Inflammatory macrophage treated with lipopolysaccharide for 1 hour (primary cell): Measurements from ENCODE around the gene JMJD7.
A peak's percentile ranks its signal among the peaks of the same experiment; 100 is the strongest.

Source experiments
- DNase-seq, 2 donors: peaks; one replicate each; pipeline ENCODE4 v3.0.0-alpha.2; 2020 to 2022

Gene JMJD7

DNA sequence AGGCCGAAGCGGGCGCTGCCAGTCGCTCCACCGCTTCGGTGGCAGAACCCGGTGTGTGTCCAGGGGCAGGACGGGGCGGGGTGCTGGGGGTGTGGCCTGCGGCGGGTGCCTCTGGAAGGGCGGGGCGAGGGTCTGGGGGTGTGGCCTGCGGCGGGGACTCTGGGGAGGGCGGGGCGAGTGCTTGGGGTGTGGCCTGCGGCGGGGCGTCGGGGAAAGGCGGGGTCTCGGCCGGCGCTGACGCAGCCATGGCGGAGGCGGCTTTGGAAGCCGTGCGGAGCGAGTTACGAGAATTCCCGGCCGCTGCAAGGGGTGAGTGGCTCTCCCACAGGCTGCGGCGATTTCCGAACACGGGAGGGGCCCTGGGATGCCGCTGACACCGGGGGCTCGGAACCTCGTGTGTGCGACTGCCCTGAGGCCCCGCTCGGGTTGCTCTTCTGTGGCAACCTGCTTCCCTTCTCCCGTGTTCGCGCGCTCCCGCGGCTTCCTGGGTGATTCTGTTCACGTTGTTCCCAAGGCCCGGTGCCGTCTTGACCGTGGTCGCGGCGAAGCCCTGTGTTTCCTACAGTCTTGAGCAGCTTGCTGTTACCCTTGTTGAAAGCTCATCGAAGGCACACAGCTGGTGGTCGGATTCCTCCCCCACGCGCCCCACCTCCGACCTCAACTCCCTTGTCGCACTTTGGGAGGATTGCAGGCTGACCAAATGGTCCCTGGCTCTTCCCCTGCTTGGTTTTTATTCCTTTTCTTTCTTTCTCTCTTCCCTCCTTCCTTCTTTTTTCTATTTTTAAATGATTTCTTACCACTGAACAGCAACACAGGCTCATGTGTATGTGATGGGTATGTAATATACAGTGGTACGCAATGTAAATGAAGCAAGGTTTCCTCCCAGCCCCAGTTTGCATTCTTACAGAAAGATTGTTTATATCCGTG, at the start of gene JMJD7:
Gene JMJD7, plus strand, starts transcription at position 213 of the 927 bp plus-strand sequence. Its CDS starts 33 bp downstream, at position 246.
- DNase-seq, result peak; percentile 86 to 98

DNA sequence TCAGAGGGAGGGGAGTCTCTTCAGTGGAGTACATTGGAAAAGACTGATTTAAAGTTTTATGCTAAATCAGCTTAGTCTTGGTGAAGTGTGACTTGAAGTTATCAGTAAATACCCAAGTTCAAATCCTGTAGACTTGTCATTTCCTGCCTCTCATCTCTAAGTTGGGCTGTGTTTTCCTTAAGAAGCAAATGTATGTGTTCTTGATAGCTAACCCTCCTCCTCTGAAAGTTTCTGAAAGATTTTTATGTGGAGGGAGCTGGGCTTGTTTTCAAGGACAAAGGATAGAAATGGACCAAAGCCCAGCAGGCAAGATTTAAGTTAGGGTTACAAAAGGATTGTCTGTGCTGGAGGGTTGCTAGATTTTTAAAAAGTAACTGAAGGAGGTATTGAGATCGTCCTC, 49.4 kb upstream of the JMJD7 start:
- no peak for DNase-seq

DNA sequence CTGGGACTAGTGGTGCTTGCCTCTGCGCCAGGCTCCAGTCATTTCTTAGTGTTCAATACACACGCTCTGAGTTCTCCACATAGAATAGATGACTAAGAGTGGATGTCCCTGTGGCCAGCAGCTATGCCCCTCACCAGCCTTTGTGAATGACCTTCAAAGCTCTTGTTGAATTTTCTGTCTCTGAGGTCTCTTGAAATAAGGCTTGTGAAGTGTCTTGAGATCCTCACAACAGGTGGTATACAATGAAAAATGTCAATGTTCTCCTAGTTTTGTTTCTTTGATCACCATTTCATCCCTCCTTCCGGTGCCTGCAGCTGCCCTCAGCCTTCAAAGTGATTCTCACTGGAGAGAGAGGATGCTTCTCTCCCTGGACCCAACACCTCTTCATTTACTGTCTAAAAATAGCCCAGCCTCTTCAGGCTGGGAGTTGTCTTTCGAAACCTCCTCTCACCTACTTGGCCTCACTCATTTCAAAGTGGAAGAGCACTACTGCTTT, 48.2 kb upstream of the JMJD7 start:
- DNase-seq, result no peak

DNA sequence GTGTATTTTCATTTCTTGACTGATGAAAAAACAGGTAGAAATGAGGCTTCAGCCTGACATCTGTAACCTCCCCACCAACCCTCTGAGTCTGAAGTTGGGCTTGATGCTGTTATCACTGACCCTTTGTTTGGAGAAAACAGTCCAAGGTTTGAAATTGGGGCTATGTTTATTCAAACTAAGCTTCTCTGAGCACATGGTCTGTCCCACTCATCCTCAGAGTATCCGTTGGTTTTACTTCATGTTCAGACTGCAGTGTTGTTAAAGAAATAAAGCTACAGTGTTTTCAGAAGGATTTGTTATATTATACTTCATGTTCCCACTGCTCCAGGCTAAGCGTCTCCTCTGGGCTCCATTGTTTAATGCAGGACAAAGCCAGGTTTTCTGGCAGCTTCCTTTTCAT, 47.6 kb upstream of the JMJD7 start:
- no peak for DNase-seq

DNA sequence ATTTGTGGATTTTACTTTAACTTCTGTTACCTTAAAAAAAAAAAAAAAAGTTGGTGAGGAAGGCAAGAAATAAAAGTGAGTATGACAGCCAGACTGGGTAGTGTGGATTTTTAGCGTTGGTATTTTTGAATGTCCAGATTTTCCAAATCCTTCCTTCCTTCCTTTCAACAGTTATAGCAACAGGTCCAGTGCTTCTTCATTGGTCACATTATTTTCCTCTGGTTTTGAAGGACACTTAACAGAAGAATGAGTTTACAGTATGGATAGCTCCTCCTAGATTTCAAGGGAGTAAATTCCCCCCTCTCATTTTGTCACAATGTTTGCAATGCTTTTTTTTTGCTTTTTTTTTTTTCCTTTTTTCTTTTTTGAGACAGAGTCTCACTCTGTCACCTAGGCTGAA, 47.2 kb upstream of the JMJD7 start:
- DNase-seq, result no peak

DNA sequence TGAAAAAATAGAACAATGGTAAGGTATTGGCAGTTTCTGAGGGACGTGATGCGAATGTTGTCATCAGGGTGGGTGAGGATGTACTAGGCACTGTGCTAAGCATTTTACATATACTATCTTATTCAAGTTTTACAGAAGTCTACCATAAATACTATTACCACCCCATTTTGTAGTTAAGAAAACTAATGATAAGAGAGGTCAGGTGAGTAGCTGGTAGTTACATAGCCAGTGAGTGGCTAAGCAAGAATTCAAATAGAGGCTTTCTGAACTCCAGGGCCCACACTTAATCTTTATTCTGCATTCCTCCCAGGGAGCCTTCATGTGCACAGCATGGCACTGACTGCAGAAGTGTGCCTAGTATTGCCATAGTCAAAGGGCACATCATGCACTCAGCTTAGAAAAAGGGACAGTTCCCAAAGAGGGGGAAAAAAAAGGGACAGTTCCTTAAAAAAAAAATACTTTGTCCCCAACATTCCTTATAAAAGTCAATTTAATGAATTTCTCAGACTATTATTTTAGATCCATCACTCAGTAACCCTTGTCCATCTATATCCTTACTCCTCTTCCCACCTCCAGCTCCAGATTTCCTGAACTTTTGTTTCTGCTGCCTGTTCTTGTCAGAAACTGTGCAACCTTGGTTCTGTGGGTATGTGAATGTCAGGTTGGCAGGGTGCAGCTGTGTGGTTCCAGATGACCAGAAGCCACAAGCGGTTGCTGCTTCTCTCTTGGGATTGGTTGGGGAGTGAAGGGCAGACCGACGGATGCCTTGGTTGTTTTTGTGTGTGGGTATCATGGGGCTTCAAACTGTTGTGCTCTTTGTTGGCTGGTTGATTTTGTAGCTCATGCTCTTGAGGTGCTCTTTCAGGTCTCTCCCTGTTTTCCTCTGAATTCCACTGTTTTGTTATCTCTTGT, 45.3 kb upstream of the JMJD7 start:
- DNase-seq, result no peak

DNA sequence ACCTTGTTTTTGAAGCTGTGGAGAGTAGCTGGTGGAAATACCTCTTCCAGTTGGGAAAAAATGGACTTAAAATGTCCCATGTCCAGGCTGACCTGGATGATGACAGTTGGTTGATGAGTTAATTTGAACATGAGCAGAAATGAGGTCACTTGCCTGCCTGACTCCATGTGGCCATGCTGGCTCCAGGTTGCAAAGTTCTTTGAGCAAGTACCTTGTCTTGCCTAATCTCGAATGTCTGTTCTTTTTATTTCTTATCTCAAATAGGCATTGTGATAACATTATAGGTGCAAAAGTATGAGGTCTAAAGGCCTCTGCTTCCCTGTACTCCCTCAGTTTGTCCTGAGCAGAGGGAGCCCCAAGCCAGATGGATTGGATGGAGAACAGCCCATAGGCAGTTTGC, 44.6 kb upstream of the JMJD7 start:
- no peak for DNase-seq

DNA sequence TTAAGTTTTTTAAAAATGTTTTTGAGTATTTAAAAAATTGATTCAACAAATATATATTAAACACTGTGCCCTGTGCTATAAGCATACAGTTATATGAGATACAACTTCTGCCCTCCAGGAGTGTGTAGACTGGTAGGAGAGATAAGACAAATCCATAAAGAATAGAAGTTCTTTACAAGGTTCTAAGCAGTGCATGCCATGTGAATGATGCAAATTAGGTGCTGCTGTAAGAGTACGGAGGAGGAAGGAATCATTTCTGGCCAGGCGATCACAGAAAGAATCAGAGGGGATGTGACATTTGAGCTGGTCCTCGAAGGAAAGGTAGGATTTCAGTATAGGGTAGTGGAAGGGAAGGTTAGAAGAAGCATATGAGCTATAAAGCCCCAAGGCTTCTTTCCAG, 39.6 kb upstream of the JMJD7 start:
- no peak for DNase-seq

DNA sequence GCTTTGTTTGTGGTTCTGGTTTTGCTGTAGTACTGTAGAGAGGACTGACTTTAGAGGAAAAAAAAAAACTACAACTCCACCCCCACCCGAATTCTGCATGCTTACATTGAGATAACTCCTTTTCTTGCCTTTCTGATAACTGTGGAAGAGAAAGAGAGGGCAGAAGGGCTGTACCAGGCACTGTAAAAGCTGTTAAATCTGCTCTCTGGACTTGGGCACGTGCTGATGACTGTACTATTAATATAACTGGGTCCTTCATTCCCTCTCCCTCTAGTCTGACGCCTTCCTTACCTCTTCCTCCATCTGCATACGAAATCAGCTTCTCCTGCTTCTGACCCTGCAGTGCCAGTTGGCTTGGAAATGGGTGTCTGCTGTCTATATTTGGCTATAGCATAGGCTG, 38.7 kb upstream of the JMJD7 start:
- no peak for DNase-seq

DNA sequence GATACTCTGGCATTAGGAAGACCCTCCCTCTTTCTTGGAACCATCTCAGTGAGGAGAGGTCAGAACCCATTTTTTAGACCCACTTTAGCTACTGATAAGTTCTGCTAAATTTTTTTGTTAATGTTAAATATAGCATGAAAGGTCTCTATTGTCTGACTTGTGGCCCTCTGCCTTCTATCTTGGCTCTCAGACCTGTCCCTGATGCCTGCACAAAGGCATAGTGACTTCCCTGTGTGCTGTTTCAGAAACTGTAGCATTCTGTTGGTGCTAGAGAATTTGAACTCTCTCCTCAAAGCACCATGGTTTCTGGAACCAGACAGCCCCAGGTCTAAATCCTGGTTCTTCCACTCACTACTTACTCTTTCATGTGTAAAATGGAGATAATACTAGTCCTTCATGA, 38.2 kb upstream of the JMJD7 start:
- no peak for DNase-seq

DNA sequence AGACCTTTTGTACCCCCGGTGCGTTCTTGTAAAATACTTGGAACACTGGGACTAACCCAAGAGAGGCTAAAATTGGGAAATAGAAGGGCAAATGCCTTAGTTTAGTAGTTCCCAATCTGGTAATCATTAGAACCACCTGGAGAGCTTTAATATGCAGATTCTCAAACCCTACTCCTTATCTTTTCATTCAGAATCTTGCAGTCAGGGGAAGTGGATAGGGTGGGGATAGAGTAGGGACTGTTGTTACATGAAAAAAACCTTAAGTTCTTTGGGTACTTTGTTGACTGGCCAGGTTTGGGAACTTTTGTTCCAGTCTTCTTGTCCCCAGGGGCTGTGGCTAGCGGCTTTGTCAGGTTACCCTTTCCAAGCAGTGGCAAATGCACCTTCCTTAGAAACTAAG, 37.7 kb upstream of the JMJD7 start:
- DNase-seq, result no peak

DNA sequence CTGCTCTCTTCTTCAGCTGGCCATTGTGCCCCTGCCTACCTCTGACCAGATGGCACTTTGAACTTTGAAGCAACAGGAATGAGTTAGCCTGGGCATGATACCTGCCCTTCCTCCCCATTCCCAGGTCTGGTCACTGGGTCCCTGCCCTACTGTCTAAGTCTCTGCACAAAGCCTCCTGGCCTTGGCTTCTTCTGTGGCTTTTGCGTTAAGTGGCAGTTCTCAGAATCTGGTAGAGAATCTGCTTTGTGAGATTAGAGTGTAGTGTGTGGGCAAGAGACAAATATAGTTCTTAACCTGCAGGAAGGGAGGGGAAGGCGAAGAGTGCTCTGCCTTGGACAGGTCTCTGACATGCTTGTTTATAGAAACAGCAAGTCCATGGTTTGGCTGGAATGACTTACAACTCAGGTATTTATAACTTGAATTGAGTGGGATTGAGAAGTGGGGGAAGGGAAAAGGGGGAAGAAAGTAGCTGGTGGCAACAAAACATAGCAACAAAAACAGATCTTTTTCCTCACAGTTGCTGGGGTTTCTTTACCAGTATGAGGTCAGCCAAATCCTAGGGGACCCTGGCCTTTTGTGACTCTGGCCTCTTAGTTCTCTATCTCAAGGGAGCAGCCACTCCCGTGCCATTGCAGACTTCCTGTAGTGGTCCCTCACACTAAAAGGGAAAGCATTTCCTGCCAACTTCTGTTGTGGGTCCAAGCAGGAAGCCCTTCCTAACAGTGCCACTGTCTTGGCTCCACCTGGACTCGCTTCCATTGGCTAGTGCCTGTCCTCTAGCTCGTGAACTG, 36.9 kb upstream of the JMJD7 start:
- DNase-seq, result peak in 1 of 2 donors; percentile 38

DNA sequence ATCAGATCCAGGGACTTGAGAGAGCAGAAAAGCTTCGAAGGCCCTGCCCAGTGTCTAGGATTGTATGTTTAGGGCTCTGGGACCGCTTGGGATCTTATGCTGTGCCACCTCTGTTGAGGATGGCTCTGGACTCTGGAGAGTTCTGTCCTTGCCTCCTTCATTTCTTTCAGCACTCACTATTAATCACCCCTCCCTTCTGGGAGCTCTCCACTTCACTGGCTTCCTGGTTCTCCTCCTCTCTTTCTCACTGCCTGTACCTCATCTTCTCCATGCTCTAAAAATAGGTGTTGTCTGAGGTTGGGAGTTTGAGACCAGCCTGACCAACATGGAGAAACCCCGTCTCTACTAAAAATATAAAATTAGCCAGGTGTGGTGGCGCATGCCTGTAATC, 36.4 kb upstream of the JMJD7 start:
- no peak for DNase-seq

DNA sequence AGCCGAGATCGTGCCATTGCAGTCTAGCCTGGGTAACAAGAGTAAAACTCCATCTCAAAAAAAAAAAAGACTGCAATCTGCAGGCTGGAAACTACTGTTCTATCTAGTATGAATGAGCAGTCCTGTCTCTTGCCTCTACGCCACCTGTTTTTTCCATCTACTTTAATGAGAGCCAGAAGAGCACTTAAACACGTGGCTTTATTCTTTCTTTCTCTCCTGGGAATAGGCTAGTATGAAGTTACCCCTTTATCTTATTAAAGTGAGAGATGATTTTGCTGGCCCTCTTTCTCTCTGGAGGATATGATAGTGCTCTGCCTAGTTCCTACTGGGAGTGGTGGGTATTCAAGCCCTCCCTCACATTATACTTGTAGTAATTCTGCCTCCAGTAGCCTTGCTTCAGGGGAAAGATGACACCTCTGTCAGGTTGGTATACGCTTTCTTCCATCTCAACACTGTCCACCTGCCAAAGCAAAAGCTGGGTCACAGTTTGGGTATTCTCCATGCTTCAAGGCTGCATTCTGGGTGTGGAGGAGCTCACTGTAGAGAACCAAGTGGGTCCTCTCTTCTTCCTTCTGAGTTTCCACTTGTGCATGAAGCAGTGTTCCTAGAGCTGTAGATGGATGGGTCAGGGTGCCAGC, 35.8 kb upstream of the JMJD7 start:
- DNase-seq, result no peak

DNA sequence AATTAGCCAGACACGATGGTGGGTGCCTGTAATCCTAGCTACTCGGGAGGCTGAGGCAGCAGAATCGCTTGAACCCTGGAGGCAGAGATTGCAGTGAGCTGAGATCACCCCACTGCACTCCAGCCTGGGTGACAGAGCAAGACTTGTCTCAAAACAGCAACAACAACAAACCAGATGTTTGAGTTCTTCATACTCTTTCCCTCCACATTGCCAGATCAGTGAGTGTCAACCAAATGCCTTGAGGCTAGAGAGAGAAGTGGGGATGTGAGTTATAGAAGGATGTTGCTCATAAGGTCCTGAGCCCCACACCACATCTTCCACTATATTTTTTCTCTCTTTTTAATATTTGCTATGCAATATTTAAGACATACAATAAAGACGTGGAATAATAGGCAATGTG, 33.8 kb upstream of the JMJD7 start:
- no peak for DNase-seq

DNA sequence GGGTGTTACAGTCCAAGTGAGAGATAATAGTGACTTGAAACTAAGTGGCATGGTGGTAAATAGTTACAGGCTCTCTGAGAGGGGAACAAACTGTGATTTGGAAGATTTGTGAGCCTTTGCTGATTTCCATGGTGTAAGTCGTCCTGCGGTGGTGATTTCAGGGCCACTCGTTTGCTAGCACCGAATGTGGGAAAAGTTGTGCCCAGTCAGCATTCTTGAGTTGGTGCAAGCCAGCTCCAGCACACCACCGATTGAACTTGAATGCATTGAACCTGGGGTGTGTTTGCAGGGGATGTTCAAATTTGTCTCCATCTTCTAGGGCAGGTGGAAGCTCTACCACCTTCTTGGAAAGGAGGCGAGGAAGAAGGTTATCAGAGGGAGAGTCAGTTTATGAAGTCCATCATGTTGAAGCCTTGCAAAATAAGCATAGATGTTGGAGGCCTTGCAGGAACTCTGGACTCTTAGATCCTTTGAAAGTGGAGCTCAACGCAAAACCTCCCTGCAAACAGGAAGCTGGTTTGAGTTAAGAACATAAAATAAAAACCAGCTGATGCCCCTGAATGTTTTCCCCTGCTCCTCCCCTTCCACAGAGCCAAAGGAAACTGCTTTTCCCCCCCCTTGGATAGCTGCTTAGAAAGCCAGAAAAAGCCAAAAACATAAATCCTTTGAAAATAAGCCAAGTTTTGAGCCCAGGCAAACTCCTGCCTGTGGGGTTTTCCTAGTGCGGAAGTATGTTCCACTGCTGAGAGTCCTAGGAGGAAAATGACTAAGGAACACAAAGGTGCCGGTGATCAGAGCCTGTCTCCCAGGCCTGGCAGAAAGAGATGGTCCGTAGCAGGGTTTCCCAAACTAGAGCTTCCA, 31.7 kb upstream of the JMJD7 start:
- no peak for DNase-seq

DNA sequence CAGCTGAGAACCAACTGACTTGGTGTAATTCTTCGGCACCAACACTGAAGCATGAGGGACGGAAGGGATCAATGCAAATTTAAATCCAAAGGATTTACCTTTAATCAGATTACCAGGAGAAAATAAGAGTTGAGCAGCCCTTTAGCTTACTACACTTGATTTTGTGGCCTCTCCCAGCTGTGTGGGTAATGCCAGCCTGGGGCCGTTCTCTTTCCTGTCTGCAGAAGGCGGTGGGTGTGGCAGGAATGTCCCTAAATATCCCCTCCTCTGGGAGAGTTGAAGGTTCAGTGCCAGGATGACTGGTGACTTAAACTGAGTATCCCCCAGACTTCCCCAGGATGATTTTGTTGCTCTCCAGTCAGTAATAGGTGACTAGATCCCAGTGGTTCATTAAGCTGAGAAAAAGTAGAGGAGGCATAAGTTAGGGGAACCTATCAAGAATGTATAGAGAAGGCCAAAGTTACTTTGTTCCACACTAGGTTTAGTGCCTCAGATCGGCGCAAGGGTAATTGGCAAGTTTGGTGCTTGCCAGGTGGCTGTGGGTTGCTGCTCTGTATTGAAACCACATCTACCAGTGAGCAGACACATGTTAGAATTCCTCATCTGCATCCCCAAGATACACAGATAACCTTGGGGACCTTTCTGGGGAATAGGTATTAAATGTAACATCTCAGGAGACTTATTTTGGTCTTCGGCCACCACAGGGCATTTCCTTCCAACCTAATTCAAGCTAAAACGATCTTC, 30.5 kb upstream of the JMJD7 start:
- peak; percentile 35 to 76 for DNase-seq

DNA sequence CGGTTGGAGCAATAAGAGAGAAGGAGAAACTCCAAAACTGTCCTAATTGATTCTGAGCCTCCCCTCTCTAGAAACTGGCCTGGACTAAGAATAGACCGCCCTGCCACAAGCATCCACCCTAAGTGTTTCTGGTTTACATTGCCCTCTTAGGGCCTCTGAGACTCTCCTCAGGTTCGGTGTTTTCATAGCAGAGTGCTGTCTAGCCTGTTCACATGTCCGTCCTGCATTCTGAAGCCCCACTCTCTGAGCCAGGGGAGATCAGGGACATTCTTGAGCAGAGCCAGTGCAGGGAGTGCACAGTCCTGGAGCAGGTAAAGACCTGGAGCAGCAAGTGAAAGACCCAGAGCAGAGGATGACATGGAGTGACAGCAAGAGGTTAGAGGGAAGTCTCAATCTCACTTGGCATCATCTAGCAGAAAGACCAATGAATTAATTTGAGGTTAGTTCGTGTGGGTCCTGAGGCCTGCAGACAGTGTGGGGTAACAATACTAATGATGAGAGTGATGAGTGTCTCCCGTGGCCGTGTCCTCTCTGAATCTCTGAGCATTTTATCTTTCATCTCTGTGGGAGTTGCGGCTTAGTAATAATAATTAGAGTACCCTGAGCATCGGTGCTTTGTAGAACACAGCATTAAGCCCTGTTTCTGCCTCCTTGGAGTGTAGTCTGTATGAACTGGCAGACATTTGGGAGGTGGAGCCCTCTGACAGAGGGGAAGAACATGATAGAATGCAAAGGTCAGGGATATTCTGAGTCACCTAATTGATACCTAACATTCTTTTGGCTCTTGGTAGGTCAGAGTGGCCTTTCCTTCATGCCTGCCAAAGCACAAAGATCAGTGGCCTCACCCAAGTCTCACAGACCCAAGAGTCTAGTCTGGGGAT, 29.0 kb upstream of the JMJD7 start:
- no peak for DNase-seq

DNA sequence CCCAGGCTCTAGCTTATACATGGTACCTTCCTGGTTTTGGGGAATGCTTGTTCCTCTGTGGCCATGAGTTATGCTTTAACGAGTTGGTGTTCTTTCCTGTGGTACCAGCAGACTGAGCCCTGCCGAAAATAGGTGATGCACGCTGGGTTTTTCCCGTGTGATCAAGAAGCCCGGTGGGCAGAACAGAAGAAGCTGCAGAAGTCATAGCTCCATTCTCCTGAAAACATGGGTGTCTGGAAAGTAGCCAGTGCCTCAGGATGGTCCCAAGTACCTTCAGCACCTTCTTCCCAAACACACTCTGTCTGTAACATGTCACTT, 28.4 kb upstream of the JMJD7 start:
- no peak for DNase-seq

DNA sequence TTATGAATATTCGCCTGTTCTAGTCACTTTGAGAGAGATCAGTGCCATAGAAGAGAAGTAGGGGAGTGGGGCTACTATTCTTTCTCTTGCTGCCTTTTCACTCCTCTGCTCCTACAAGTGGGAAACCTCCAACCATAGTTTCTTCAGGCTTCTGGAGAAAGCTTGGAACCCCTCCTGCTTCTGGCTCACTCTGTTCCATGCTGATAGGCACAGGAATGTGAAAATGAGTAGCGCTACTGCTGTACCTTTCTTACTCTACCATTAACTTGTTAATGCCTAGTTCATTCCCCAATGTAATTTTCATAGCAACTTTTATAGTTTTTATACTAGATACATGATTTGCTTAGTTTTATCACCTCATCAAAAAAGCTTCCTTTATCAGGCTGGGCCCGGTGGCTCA, 26.7 kb upstream of the JMJD7 start:
- no peak for DNase-seq
